Measurements from ENCODE around the gene PQBP1. TPM values are rescaled to one million over a fixed set of nuclear protein-coding genes. Genes with fewer than 3 reads are reported as not detected.
"Not testable (repeated sequence)": the region's sequence is repeated elsewhere in the genome, so short reads cannot be mapped to it uniquely, and the experiment has no call there.

Gene PQBP1
- polyA plus RNA-seq, 1 donor (not counting 4 experiments of a cell fraction or from before 2014, with no cell fraction given) = 79.0 TPM

- Histone ChIP-seq H3K9ac (ENCODE audit: control insufficient read depth, extremely low read depth, insufficient read depth, low read length) (no peak overlapping the region), H3K4me3 (ENCODE audit: control insufficient read depth in 2 of 3, extremely low read depth in 1 of 3, insufficient read depth in 2 of 3, low read depth in 1 of 3, low read length in 3 of 3) (no peak overlapping the region), H3K4me1 (ENCODE audit: control insufficient read depth, extremely low read depth, insufficient read depth, low read length) (no peaks in the 10 kb centered on the region), H2AFZ (ENCODE audit: control insufficient read depth, low read length) (no peak overlapping the region), H3K27me3 (ENCODE audit: control insufficient read depth, extremely low read depth, insufficient read depth, low read length) (no peaks in the 10 kb centered on the region), H3K9me3 (ENCODE audit: control insufficient read depth, low read depth, low read length) (no peaks in the 10 kb centered on the region), H3K27ac (ENCODE audit: control insufficient read depth, insufficient read depth, low read length) (no peak overlapping the region), H3K79me2 (ENCODE audit: control insufficient read depth, insufficient read depth, low read length) (no peaks in the 10 kb centered on the region), H4K20me1 (ENCODE audit: control insufficient read depth, extremely low read depth, insufficient read depth, low read length) (no peaks in the 10 kb centered on the region), H3K9me1 (ENCODE audit: control insufficient read depth, extremely low read depth, insufficient read depth, low read length) (no peaks in the 10 kb centered on the region), H3K36me3 (ENCODE audit: control insufficient read depth in 2 of 2, extremely low read depth in 1 of 2, insufficient read depth in 2 of 2, low read length in 2 of 2) (no peaks in the 10 kb centered on the region), H3K4me2 (ENCODE audit: control insufficient read depth, extremely low read depth, insufficient read depth, low read depth, low read length) (no peak overlapping the region)
- DNase-seq (ENCODE audit: low read depth, low spot score) (no peak), FAIRE-seq (no peak)
- dilution Hi-C loops (cut with MboI; ENCODE audit: extremely low pct_ligation_motif_present, low sequenced_read_pairs) = no loop called here
- TF ChIP-seq EZH2 (IDR thresholded peaks at IDR 0.05; ENCODE audit: low read length) = no peak
- TF ChIP-seq, protein P1, sequence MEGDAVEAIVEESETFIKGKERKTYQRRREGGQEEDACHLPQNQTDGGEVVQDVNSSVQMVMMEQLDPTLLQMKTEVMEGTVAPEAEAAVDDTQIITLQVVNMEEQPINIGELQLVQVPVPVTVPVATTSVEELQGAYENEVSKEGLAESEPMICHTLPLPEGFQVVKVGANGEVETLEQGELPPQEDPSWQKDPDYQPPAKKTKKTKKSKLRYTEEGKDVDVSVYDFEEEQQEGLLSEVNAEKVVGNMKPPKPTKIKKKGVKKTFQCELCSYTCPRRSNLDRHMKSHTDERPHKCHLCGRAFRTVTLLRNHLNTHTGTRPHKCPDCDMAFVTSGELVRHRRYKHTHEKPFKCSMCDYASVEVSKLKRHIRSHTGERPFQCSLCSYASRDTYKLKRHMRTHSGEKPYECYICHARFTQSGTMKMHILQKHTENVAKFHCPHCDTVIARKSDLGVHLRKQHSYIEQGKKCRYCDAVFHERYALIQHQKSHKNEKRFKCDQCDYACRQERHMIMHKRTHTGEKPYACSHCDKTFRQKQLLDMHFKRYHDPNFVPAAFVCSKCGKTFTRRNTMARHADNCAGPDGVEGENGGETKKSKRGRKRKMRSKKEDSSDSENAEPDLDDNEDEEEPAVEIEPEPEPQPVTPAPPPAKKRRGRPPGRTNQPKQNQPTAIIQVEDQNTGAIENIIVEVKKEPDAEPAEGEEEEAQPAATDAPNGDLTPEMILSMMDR (optimal IDR thresholded peaks at IDR 0.05 in 1 of 3, IDR thresholded peaks at IDR 0.05 in 1 of 3, conservative IDR thresholded peaks at IDR 0.05 in 1 of 3; ENCODE audit: extremely low read depth in 1 of 3, insufficient read depth in 2 of 3, low read length in 3 of 3) = no peak
Observed at GRCh38 chrX:48883729-48884128, 14.0 kb upstream of the PQBP1 start.

GRCh38 chrX:48886586-48886985 is 11.1 kb upstream of the PQBP1 start:
- H3K4me2 ChIP-seq (ENCODE audit: control insufficient read depth, extremely low read depth, insufficient read depth, low read depth, low read length); DNase-seq (ENCODE audit: low read depth, low spot score); H3K4me1 ChIP-seq (ENCODE audit: control insufficient read depth, extremely low read depth, insufficient read depth, low read length); H2AFZ ChIP-seq (ENCODE audit: control insufficient read depth, low read length); H4K20me1 ChIP-seq (ENCODE audit: control insufficient read depth, extremely low read depth, insufficient read depth, low read length); H3K9me3 ChIP-seq (ENCODE audit: control insufficient read depth, low read depth, low read length); H3K79me2 ChIP-seq (ENCODE audit: control insufficient read depth, insufficient read depth, low read length); H3K9ac ChIP-seq (ENCODE audit: control insufficient read depth, extremely low read depth, insufficient read depth, low read length); H3K9me1 ChIP-seq (ENCODE audit: control insufficient read depth, extremely low read depth, insufficient read depth, low read length); FAIRE-seq; H3K36me3 ChIP-seq (ENCODE audit: control insufficient read depth in 2 of 2, extremely low read depth in 1 of 2, insufficient read depth in 2 of 2, low read length in 2 of 2); dilution Hi-C loops (cut with MboI; ENCODE audit: extremely low pct_ligation_motif_present, low sequenced_read_pairs); H3K27ac ChIP-seq (ENCODE audit: control insufficient read depth, insufficient read depth, low read length); H3K4me3 ChIP-seq (ENCODE audit: control insufficient read depth in 2 of 3, extremely low read depth in 1 of 3, insufficient read depth in 2 of 3, low read depth in 1 of 3, low read length in 3 of 3); H3K27me3 ChIP-seq (ENCODE audit: control insufficient read depth, extremely low read depth, insufficient read depth, low read length): not testable (repeated sequence)

DNA sequence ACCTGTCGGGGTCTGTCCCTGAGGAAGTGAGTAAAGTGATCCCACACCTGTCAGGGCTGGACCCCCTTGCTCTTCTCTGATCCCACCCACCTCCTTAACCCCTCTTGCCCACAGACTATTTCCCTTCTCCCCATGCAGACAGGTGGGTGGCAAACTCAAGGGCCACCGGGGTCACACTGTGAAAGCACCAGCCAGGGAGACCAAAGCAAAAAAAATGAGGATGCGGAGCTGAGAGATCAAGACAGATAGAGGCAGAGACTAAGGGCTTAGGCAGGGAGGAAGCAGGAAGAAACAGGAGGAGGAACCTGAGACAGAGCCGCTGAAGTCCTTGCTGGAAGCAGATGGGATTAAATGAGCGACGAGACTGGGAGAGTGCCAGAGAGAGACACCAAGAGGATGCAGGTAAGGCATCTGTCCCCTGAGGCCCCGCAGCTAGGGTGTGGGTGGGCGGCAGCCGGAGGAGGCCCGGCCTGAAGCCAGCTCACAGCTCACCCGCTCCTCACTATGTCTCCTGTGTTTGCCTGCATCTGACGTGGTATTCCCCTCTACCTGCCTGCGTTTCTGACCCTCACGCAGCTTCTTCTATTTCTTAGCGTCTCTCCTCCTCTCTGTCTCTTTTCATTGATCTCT is 7.3 kb upstream of the PQBP1 start:
- Histone ChIP-seq H3K79me2 (ENCODE audit: control insufficient read depth, insufficient read depth, low read length) (peaks cover 4% of the 10 kb centered on the region), H3K27me3 (ENCODE audit: control insufficient read depth, extremely low read depth, insufficient read depth, low read length) (no peaks in the 10 kb centered on the region), H3K9me3 (ENCODE audit: control insufficient read depth, low read depth, low read length) (no peaks in the 10 kb centered on the region), H4K20me1 (ENCODE audit: control insufficient read depth, extremely low read depth, insufficient read depth, low read length) (no peaks in the 10 kb centered on the region), H3K36me3 (ENCODE audit: control insufficient read depth in 2 of 2, extremely low read depth in 1 of 2, insufficient read depth in 2 of 2, low read length in 2 of 2) (no peaks in the 10 kb centered on the region), H3K4me3 (ENCODE audit: control insufficient read depth in 2 of 3, extremely low read depth in 1 of 3, insufficient read depth in 2 of 3, low read depth in 1 of 3, low read length in 3 of 3) (peak overlapping the region in 2 of 3 experiments; percentile 57 to 63), H3K4me1 (ENCODE audit: control insufficient read depth, extremely low read depth, insufficient read depth, low read length) (no peaks in the 10 kb centered on the region), H2AFZ (ENCODE audit: control insufficient read depth, low read length) (peak overlapping the region; percentile 78), H3K9me1 (ENCODE audit: control insufficient read depth, extremely low read depth, insufficient read depth, low read length) (no peaks in the 10 kb centered on the region), H3K27ac (ENCODE audit: control insufficient read depth, insufficient read depth, low read length) (no peak overlapping the region), H3K9ac (ENCODE audit: control insufficient read depth, extremely low read depth, insufficient read depth, low read length) (peak overlapping the region; percentile 13), H3K4me2 (ENCODE audit: control insufficient read depth, extremely low read depth, insufficient read depth, low read depth, low read length) (peak overlapping the region; percentile 63)
- DNase-seq (ENCODE audit: low read depth, low spot score) = no peak
- dilution Hi-C loops (cut with MboI; ENCODE audit: extremely low pct_ligation_motif_present, low sequenced_read_pairs) = no loop called here
- no peak for FAIRE-seq
- TF ChIP-seq, protein P1 (optimal IDR thresholded peaks at IDR 0.05 in 1 of 3, IDR thresholded peaks at IDR 0.05 in 1 of 3, conservative IDR thresholded peaks at IDR 0.05 in 1 of 3; ENCODE audit: extremely low read depth in 1 of 3, insufficient read depth in 2 of 3, low read length in 3 of 3) = no peak
- no peak for TF ChIP-seq EZH2 (IDR thresholded peaks at IDR 0.05; ENCODE audit: low read length)

Measured in keratinocyte (primary cell).